GM19023 (cell line): Measurements from ENCODE around the gene VPS8.

ENCODE experiments used
- ATAC-seq: cut with Tn5 transposase; IDR thresholded peaks from one replicate; pipeline ENCODE4 v1.9.1; 2021; ENCODE audit warnings: mild to moderate bottlenecking, moderate library complexity; ENCODE audit not compliant: unreplicated experiment

VPS8 gene, protein sequence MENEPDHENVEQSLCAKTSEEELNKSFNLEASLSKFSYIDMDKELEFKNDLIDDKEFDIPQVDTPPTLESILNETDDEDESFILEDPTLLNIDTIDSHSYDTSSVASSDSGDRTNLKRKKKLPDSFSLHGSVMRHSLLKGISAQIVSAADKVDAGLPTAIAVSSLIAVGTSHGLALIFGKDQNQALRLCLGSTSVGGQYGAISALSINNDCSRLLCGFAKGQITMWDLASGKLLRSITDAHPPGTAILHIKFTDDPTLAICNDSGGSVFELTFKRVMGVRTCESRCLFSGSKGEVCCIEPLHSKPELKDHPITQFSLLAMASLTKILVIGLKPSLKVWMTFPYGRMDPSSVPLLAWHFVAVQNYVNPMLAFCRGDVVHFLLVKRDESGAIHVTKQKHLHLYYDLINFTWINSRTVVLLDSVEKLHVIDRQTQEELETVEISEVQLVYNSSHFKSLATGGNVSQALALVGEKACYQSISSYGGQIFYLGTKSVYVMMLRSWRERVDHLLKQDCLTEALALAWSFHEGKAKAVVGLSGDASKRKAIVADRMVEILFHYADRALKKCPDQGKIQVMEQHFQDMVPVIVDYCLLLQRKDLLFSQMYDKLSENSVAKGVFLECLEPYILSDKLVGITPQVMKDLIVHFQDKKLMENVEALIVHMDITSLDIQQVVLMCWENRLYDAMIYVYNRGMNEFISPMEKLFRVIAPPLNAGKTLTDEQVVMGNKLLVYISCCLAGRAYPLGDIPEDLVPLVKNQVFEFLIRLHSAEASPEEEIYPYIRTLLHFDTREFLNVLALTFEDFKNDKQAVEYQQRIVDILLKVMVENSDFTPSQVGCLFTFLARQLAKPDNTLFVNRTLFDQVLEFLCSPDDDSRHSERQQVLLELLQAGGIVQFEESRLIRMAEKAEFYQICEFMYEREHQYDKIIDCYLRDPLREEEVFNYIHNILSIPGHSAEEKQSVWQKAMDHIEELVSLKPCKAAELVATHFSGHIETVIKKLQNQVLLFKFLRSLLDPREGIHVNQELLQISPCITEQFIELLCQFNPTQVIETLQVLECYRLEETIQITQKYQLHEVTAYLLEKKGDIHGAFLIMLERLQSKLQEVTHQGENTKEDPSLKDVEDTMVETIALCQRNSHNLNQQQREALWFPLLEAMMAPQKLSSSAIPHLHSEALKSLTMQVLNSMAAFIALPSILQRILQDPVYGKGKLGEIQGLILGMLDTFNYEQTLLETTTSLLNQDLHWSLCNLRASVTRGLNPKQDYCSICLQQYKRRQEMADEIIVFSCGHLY (N-terminal part only)

DNA sequence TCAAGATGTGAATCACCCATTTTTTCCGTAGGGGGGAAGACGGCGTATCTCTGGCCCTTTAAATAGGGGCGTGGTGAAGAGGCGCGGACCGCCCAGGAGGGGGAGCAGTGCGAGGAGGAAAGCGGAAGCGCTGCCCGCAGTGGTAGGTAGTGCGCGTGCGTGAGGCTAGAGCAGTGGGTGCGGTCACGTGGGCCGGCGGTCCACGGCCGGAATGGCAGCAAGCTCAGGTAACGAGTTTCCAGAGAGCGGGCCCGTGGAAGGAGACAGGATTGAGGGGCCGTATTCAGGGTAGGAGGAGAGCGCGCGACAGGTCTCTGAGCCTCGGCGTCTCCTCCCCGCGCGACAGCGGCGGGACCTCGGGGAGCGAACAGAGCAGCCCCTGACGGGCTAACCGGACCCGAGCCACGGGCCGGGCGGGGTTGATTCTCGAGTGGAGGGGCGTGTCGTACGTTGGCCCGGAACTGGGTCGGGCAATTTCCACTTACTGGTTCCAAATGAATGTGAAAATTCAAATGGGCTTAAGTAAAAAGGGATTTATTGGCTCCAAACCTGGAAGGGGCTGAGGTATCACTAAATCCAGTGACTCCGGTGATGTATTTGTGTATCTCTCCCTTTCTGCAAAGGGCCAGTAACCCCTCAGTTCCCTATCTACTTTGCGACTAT, at the start of gene VPS8:
Gene VPS8, plus strand, starts transcription at position 168 of the 663 bp plus-strand sequence. CDS start 12,467 bp downstream, outside the sequence.
- ATAC-seq: peak; percentile 92

DNA sequence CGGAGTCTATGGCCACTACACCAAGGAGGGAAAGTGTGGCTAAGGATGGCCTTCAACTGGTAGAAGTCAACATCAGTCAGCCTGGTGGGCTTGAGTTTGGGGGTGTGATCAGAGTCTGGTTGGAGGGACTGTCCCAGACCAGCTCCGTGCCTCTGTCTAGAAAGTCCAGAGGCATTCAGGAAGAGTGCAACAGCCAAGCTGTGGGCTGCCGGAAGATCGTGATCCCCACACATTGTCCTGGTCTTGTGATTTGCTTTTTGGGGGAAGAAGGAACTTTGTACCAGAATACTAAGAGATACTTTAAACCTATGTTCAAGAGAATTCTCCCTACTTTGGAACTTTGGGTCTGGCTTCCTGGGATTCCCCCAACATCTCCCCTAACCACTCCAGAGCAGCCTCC, 47.8 kb upstream of the VPS8 start:
- no peak for ATAC-seq

DNA sequence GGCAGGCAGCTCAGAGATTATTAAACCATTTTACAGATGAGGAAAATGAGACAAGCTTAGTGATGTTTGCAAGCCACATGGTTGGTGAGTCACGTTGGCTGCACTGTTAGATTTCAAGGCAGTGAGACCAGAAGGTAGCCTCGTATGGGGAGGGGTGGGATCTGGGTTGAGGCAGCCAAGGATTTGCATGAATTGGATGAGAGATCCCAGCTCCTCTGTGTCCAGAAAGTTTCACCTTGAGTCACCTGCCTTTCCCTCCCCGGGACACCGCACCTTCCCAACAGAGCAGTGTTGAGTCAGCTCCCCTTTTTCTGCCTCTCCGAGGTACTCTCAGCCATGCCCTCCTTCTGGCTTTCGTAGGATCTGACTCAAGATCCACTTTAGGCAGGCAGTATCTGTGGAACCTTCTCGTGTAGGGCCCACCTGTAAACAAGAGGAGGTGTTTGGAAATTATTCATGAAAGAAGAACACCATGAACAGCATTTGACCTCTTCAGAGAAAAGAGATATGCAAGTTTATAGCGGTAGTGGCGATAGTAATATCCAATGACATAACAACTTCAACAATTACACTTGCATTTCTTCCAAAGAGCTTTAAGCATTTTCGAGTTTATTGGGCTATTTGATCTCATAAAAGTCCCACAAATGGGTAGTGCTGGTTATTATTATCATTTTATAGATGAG, 46.8 kb upstream of the VPS8 start:
- ATAC-seq: no peak

DNA sequence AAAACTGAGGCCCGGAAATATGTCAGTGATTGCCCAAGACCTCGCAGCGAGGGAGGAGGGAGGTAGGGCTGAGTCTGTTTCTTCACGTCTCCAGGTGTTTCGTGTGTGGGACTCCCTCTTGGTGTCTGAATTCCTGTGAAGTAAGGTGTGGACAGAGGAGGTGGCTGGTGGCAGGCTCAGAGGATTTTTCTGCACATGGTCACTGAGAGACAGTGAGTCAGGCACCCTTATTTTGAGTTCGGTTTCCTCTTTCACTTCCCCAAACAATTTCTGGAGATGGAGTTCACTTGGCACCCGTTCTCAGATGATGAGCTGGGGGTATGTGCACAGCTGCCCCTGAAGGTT, 46.3 kb upstream of the VPS8 start:
- no peak for ATAC-seq

DNA sequence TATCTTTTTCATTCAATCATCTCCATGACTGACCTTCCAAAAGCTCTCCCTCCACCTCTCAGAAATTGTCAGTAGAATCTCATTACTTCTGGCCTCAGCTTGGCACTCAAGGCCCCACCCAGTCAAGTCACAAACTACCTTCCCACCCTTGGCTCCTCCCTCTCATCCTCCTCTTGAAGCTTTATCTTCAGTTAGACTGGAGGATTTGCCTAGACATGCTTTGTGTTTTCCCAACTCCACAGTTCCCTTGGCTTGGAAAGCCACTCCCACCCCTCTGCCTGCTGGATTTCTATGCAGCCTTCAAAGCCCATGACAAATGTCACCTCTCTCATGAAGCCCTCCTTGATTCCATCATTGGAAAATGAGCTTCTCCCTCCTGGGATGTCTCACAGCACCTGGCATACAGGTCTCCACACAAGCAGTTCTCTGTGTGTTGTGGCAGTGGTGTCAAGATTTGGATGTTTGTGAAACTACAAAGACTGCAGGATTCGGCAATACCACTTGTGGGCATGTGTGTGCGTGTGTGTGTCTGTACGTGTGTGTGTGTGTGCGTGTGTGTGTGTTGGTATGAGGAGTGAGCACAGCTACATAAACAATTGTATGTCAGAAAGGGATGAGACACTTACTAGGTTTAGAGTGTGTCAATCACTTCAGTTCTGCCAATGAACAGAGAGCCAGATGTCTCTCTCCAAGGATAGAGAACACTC, 45.3 kb upstream of the VPS8 start:
- ATAC-seq: no peak

DNA sequence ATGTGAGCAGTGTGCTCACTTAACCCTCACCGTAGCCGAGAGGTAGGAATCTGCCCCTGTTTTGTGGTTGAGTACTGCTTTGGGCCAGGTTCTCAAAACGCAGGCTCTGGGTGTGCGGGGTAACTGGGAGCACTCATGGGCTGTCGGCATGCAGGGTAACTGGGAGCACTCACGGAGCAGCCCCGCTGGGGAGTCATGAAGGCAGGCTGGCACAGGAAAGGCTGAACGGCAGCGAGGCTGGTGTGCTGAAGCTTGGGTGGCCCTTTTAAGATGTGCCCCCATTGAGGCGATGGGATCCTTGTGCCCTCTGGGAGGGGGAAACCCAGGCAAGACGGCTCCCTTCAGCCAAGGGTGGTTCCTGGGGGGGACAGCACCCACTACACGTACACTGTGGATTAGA, 44.6 kb upstream of the VPS8 start:
- ATAC-seq: no peak

DNA sequence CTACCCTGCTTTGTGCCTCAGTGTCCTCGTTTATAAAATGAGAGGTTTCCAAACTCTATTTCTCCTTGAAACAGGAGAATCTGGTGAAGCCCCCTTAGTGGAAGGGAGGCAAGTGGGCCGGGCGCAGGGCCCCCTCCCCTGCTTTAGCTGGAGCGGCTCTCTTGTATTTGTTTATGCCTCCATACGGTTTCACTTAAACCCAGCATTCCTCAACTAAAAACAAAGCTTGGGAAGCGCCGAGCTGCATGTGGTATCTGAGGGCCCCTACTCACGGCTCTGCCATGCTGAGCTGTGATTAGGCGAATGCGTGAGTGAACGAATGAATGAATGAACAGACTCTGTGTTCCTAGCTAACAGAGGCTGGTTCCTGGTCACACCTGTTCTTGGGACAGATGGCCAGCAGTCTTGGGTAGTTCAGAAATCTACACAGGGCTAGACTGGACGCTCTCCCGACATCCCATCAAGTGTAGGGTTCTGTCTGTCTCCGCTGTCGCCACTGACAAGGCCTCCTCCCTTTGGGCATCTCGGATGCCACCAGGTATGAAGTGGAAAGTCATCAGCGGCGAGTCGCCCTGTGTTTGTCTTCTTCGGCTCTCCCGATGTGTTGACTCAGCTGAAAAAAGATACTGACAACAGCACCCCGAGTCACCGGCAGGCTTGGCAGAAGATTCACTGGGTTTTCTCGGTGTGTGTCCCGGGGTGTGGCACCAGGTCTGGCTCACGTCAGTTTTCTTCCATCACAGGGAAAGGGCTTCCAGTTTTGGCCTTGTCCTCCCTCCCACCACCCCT, 42.4 kb upstream of the VPS8 start:
- ATAC-seq: no peak

DNA sequence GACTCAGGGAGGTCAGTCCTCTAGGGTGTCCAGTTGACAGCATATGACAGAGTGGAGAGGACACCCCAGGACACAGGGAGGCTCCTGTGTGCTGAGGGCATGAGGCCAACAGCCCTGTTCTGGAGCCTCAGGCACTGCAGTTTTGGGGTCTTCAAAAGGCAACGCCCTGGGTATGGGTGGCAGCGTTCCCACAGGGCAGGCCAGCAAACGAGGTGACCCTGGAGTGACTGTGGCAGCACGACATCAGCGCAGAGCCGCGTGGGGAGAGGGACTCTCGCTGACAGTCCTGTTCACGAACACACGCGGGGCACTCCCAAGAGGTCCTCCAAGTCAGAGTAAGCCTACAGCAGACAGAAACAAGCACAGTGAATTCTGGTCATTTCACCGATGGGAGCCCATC, 41.4 kb upstream of the VPS8 start:
- ATAC-seq: no peak

DNA sequence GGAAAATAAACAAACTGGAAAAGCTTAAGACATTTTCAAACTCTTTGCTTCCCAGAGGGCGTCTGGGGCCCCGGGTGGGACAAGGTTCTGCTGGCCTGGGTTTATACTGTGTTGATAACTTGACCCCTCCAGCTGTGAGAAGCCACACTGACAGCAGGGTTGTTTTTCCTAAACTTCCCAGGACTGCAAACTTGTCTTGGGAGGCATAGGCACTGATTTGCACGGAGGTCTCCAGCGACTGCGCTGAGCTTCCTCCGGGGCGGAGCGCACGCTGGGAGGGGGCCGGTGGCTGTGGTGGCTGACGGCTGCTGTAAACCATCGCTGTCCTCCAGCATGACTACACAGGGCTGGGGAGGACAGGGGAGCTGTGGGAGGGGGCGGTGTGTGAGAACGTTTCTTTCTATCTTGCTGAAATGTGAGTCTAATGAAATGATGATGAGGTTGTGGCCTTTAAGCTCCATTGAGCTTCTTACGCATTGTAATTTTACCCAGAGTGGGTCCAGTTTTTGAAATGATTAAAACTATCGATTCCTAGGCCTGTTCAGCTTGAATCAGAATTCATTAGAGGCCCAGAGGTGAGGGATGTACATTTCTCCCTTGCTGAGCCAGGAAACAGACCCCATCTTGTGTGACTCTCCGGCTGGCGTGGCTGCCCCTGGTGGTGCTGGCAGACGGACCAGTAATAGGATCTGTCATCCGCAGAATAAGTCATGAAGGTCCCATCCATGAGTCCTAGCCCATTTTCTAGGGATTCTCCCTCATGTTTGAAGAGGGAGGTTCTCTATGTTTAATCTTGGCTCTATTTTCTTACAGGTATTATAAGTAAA, 40.5 kb upstream of the VPS8 start:
- no peak for ATAC-seq

DNA sequence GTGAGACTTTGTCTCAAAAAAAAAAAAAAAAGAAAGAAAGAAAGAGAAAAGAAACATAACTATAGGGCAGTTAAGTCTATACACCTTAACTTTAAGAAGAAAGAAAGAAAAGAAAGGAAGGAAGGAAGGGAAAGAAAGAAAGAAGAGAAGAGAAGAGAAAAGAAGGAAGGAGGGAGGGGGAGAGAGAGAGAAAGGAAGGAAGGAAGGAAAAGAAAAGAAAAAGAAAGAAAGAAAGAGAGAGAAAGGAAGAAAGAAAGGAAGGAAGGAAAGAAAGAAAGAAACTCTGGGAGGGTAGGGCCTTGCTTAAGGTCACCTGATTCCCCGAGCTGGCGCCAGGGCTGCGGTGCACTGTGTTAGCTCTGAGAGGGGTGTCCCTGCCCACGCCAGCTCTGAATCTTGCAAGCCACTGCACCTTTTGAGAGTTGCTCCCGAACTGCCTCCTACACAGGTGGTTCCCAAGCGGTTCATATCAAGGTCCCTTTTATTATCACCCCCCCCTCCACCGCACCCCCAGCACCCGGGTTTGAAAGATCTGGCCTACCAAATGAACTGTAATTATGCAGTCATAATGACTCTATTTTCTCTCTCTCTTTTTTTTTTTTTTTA, 39.2 kb upstream of the VPS8 start:
- no peak for ATAC-seq

DNA sequence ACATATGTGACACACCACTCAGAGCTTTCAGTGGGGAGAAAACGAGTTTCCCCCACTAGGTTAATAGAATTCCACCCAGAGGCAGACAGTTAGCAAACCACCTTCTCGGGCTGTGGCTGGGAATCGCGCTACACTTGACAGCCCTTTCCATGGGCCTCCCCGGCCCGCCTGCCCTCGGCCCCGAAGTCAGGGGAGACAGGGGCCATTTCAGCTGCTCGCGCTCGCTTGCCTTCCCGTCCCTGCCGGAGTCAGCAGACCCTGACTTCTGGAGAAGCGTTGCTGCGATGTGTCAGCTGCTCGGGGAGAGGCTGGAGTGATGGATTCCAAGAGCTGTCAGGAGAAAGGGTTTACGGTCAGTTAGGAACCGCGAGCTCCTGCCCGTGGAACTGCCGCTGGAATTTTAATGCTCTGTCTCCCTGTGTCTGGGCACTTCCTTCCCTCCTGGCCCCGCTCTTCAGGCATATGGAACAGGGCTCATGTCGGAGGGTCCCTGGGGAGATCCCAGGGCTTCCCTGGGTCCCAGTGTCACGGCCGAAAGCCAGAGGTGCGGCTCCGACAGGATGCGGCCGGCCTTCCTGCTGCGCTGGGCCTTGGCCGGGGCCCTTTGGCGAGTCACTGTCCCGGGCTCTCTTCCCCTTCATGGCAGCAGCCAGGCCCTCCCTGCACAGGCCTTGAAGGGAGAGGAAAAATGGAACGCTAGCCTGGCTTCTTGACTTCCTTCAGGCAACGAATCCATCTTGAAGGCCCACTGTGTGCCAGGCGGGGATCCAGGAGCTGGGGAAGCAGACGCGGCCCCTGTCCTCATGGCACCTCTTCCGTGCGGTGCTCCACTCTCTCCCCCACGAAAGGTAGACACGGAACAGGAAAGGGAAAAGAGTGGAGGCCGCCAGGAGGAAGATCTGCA, 38.4 kb upstream of the VPS8 start:
- ATAC-seq: no peak

DNA sequence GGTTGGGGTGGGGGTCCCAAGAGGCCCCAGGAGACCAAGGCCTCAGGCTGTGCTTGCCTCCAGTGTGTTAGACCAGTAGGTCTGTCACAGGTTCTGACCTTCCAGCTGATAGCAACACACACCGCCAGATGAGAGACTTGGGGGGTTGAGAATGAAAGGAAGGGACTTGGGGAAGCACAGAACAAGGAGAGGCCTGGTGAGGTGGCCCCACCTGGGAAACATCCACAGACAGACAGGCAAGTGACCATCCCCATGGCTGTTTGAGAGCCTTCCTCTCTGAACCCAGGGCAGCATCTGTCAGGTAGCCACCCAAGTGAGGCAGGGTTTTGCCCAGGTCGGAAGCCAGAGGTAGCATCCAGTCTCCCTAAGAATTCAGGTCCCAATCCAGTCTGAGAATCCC, 35.0 kb upstream of the VPS8 start:
- ATAC-seq: no peak

DNA sequence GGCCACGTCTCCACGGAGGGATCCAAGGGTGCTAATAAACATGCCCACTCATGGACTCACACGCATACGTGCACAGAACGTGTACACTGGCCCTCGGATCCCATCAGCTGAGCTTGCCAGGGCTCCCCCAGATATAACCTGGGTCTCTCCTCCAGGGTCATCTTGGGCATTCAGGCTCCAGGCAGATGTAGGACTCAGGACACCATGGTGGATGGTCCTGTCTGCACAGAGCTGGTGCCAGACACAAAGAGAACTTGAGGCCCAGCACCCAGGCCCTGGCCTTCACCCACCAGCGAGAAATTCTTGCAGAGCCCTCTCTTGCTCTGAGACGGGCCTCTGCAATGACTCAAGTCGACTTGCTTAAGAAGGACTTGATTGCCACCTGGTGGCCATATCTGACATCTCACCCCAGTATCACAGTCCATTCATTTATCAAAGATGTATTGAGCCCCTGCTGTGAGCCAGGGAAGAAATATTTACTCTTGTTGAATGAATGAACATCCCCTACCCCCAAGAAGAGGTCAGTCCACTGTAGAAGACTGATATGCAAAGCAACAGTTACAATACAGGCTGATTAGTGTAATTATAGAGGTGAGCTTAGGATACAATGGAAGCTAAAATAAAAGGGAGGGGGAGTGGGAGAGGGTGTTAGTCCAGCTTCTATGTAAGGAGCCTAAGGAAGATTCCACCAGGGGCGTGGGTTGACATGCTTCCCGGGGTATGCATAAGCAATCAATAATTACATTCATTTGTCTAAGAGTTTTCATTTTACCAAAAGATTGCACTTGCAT, 34.2 kb upstream of the VPS8 start:
- ATAC-seq: peak; percentile 83

DNA sequence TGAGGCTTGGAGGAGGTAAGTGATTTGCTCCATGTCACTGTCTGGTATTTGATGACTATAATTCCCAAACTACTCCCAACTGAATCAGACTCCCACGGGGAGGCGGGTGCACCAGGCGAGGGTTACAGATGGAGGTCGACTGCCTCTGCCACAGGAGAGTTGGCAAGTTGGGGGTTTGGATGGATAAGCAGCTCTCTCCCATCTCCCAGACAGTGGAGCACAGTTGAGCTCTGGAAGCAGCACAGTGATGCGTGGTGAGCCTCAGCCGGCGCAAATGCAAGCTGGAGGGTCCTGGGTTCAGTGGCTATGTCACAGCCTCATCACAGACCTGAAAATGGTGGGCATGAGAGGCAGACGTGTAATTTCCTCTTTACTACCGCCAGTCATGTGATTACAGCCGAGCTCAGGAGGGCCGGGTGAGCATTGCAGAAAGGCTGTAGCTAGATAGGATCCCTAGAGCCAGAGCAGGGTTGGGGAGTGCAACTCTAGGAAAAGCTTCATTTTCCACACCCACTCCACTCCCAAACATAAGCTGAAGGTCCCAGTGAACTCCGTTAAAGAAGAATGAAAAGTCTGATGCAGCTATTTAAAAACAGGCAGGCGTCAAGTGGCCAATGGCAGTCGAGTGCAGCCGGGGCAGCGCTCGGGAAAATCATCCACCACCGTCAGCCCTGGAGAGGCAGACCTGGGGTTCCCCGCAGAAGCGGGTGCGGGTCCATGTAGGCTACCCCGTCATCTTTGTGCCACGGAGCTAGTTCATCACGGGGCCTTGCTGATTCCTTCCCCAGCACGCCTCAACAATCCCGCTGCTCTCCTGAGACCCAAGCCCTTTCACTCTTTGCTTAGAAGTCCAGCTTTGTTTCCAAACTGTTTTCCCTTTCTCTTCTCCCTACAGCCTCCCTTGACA, 33.3 kb upstream of the VPS8 start:
- no peak for ATAC-seq
